ENCODE results near the gene WDR27. TPM values are rescaled to one million over a fixed set of nuclear protein-coding genes. Genes with fewer than 3 reads are reported as not detected.

WDR27 gene
- total and polyA plus RNA-seq, 12 donors: 6.0 to 66.7 (median 27.7) TPM

DNA sequence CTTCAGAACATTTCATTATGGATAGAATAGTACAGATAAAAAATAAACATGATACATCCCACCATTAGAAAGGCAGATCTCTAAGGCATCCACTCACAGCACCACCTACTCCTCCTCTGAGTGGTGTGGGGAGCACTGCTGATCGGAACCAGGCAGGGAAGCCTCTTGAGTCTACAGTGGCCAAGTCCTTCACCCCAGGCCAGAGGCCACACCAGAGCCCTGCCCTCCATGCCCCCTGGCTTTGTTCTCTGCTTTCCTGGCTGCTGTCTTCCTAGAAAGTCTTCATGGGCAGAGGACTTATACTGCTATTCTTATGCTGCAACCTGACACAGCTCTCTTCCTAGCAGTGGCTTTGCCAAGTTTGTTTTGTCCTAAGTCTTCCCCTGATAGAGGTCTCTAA, 246.4 kb downstream of the WDR27 start:
- no peak overlapping the region for H3K27ac ChIP-seq
- intact Hi-C loops (cut with DNase I): no loop called here
- H3K27me3 ChIP-seq: no peaks in the 10 kb centered on the region
- WGBS, 4 donors: 88 to 100% (median 95%) methylated on average over 1 of the region's 1 CpG
- H3K4me3 ChIP-seq: no peak overlapping the region
- H3K4me1 ChIP-seq (replicated peaks in 1 of 2): no peaks in the 10 kb centered on the region
- DNase-seq: no peak
- H3K9me3 ChIP-seq (replicated peaks in 1 of 3): no peaks in the 10 kb centered on the region
- H3K36me3 ChIP-seq (replicated peaks in 1 of 2): no peaks in the 10 kb centered on the region
- TF ChIP-seq POLR2A (IDR thresholded peaks at IDR 0.05): no peak
- TF ChIP-seq, protein P1, sequence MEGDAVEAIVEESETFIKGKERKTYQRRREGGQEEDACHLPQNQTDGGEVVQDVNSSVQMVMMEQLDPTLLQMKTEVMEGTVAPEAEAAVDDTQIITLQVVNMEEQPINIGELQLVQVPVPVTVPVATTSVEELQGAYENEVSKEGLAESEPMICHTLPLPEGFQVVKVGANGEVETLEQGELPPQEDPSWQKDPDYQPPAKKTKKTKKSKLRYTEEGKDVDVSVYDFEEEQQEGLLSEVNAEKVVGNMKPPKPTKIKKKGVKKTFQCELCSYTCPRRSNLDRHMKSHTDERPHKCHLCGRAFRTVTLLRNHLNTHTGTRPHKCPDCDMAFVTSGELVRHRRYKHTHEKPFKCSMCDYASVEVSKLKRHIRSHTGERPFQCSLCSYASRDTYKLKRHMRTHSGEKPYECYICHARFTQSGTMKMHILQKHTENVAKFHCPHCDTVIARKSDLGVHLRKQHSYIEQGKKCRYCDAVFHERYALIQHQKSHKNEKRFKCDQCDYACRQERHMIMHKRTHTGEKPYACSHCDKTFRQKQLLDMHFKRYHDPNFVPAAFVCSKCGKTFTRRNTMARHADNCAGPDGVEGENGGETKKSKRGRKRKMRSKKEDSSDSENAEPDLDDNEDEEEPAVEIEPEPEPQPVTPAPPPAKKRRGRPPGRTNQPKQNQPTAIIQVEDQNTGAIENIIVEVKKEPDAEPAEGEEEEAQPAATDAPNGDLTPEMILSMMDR (IDR thresholded peaks at IDR 0.05): no peak

DNA sequence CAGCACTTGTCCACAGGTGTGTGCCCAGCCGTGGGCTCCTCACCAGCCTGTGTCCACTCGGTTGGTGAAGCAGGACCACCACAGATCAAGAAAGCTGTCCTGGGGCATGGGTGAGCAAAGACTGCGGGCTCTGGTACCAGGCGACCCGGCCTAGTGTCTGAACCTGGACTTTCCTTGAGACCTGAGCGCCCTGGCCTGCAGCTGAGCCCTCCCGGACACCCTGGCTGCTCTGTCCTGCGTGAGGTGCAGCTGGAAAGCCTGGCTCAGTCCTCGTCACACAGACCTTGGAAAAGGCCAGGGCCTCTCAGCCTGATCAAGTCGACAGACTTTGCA, 247.0 kb downstream of the WDR27 start:
- Histone ChIP-seq H3K9me3 (replicated peaks in 1 of 3) (no peaks in the 10 kb centered on the region), H3K4me1 (replicated peaks in 1 of 2) (no peaks in the 10 kb centered on the region), H3K36me3 (replicated peaks in 1 of 2) (no peaks in the 10 kb centered on the region), H3K4me3 (no peak overlapping the region), H3K27ac (peak overlapping the region in 1 of 5 donors; percentile 14), H3K27me3 (no peaks in the 10 kb centered on the region)
- WGBS, 4 donors: 84 to 91% (median 87%) methylated on average over 6 to 10 of the region's 10 CpGs
- DNase-seq: no peak
- intact Hi-C loops (cut with DNase I): no loop called here
- TF ChIP-seq, protein P1 (IDR thresholded peaks at IDR 0.05): no peak
- no peak for TF ChIP-seq POLR2A (IDR thresholded peaks at IDR 0.05)

DNA sequence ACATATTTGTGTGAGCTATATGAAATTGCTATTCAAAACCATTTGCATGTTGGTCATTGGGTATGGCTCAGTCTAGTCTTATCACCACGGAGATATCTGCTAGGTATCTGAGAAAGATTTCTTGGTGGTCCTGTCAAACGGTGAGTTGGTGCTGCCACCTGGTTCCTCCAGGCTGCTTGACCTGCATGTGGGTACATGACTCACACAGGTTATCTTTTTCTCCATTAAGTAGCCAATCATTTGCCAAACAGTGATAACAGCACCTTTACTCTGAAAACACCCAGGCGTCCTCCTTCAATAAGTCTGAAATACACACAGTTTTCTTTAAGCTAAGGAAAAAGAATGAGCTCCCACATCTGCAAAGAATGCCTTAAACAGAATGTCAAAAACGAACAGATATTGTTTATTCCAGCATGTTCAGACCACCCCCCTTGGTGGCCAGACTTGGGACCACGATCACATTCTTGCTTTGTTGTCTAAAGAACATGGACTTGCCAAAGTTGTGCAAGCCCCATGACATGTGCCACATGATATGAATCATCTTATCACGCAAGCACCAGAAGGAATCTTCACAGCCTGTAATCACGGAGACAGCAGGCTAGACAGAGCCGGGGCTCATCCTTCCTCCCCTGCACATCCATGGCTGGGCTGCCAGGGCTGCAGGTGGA, 247.5 kb downstream of the WDR27 start:
- 60 to 69% (median 64%) methylated on average over 7 to 8 of the region's 8 CpGs for WGBS, 4 donors
- Histone ChIP-seq H3K27ac (peak overlapping the region in 1 of 5 donors; percentile 14), H3K4me1 (replicated peaks in 1 of 2) (no peaks in the 10 kb centered on the region), H3K27me3 (no peaks in the 10 kb centered on the region), H3K4me3 (no peak overlapping the region), H3K9me3 (replicated peaks in 1 of 3) (no peaks in the 10 kb centered on the region), H3K36me3 (replicated peaks in 1 of 2) (no peaks in the 10 kb centered on the region)
- peak in 3 of 7 donors; percentile 23 to 47 (median 26) for DNase-seq
- TF ChIP-seq POLR2A (IDR thresholded peaks at IDR 0.05): no peak
- TF ChIP-seq, protein P1 (IDR thresholded peaks at IDR 0.05): no peak
- intact Hi-C loops (cut with DNase I): no loop called here

DNA sequence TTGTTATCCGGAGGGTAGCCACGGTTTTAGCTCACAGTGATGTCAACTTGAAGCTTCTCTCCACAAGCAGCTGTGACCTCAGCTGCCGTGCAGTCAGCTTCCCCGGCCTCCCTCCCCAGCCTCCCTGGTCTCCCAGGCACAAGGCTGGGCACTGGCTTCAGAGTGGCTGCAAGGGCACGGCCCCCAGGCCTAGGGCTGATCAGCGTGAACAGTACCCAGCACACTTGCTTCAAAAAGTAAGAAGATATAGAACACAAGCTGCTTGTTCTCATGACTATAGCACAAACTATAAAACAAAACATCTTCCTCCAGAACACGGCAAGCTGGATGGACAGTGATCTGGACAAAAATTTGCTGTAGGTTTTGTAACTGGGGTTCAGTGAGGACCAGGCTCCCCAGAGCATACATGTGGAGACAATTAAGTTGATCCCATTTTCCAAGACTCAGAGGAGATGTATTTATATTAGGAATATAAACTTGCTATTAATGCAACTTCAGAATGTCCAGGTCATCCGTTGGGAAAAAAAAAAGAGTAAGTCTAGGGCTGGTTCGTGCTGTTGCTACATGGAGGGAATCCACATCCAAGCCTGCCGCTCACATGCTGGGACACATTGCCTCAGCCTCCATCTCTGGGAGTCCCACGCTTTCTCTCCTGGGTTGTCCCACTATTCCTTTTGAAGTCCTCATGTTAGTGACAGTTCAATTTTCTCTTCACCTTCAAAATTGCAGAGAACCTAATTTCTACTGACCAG, 248.8 kb downstream of the WDR27 start:
- TF ChIP-seq, protein P1 (IDR thresholded peaks at IDR 0.05): no peak
- TF ChIP-seq POLR2A (IDR thresholded peaks at IDR 0.05): no peak
- Histone ChIP-seq H3K36me3 (replicated peaks in 1 of 2) (no peaks in the 10 kb centered on the region), H3K27me3 (no peaks in the 10 kb centered on the region), H3K4me3 (peak overlapping the region in 1 of 4 donors; percentile 42), H3K9me3 (replicated peaks in 1 of 3) (no peaks in the 10 kb centered on the region), H3K4me1 (replicated peaks in 1 of 2) (no peaks in the 10 kb centered on the region), H3K27ac (peak overlapping the region in 2 of 5 donors; percentile 68 to 77)
- intact Hi-C loops (cut with DNase I): no loop called here
- WGBS, 4 donors: 83 to 93% (median 89%) methylated on average over 10 to 11 of the region's 11 CpGs
- DNase-seq: no peak
